Activated B cell treated with CpG ODN at 0.5 μM for 24 hours (primary cell): ENCODE measurements around the gene MYLIP. TPM values are rescaled to one million over a fixed set of nuclear protein-coding genes. Genes with fewer than 3 reads are reported as not detected.

Experiments
- ATAC-seq: fragments of 200-7000 bp; cut with Tn5 transposase; one replicate; pipeline ENCODE4 v1.10.0; 2021; ENCODE audit warnings: low read depth, mild to moderate bottlenecking, moderate library complexity
- CTCF ChIA-PET: fragments of 350-600 bp; sonication (Branson Sonifier 250); formaldehyde crosslinking; loops from one replicate; lab custom pipeline; 2021; ENCODE audit warnings: antibody characterized with exemption; lab: Charles Lee
- POLR2A ChIA-PET: fragments of 350-600 bp; sonication (Branson Sonifier 250); formaldehyde crosslinking; loops from one replicate; lab custom pipeline; 2021; ENCODE audit warnings: antibody characterized with exemption; lab: Charles Lee
- DNase-seq: peaks from one replicate; pipeline ENCODE4 v3.0.0; 2022
- H3K27ac Mint-ChIP-seq: one replicate; pipeline ENCODE4 v1.8.0; 2020; ENCODE audit warnings: mixed read lengths
- H3K27me3 Mint-ChIP-seq: one replicate; pipeline ENCODE4 v1.8.0; 2021; ENCODE audit warnings: mixed read lengths
- H3K36me3 Mint-ChIP-seq: one replicate; pipeline ENCODE4 v1.8.0; 2021; ENCODE audit warnings: low read depth, mixed read lengths
- H3K4me1 Mint-ChIP-seq: one replicate; pipeline ENCODE4 v1.8.0; 2021; ENCODE audit warnings: mixed read lengths
- H3K4me3 Mint-ChIP-seq: one replicate; pipeline ENCODE4 v1.8.0; 2020; ENCODE audit warnings: mild to moderate bottlenecking, mixed read lengths
- H3K9me3 Mint-ChIP-seq: one replicate; pipeline ENCODE4 v1.8.0; 2020; ENCODE audit warnings: mixed read lengths
- CTCF ChIP-seq: fragments of 200-600 bp; IDR thresholded peaks from one replicate; pipeline ENCODE4 v1.8.0; 2022; ENCODE audit warnings: antibody characterized with exemption, mild to moderate bottlenecking
- intact Hi-C: fragments of 100-400 bp; cut with micrococcal nuclease; formaldehyde crosslinking; loops from one replicate; pipeline ENCODE4 v1.15.1; 2024
- total RNA-seq: library from RNA; stranded (reverse); gene quantifications from 2 replicates; pipeline ENCODE4 v1.2.3, GENCODE V29; 2022

Gene MYLIP
- total RNA-seq, 1 donor from 2014 or later, result 10.3 TPM

- Mint-ChIP-seq H3K4me1 (no peaks in the 10 kb centered on the region), H3K4me3 (no peak overlapping the region), H3K27me3 (peaks cover 16% of the 10 kb centered on the region), H3K36me3 (no peaks in the 10 kb centered on the region), H3K9me3 (no peaks in the 10 kb centered on the region), H3K27ac (no peak overlapping the region)
- intact Hi-C loops, result no loop called here
- ChIA-PET CTCF (no interaction called here), POLR2A (no interaction called here)
- ATAC-seq (no peak), DNase-seq (no peak)
- TF ChIP-seq CTCF, result no peak
These were observed 38.0 kb upstream of the MYLIP start for GRCh38 chr6:16090920-16091319.

DNA sequence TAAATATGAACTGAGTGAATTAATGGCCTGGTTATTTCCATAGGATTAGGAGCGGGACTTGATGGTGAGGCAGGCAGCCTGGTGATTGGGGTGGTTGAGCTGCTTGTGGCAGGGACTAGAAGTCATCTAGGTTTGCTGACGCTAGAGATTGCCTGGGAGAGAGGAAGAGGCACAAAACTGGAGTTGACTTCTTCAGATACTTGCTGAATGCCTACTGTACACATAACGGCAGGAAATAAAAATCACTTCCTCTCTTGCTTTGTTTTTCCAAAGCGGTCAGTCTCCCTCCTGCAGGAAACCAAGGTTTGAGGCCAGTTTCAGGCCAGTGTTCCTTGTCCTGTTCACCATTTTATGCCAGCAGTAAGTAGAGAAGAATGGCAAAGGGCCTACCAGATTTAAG is 36.7 kb upstream of the MYLIP start:
- no peak for ATAC-seq
- POLR2A ChIA-PET, result no interaction called here
- DNase-seq, result no peak
- CTCF ChIA-PET, result no interaction called here
- Mint-ChIP-seq H3K36me3 (no peaks in the 10 kb centered on the region), H3K4me3 (no peak overlapping the region), H3K27ac (no peak overlapping the region), H3K27me3 (peaks cover 15% of the 10 kb centered on the region), H3K4me1 (no peaks in the 10 kb centered on the region), H3K9me3 (no peaks in the 10 kb centered on the region)
- intact Hi-C loops, result no loop called here
- no peak for TF ChIP-seq CTCF

DNA sequence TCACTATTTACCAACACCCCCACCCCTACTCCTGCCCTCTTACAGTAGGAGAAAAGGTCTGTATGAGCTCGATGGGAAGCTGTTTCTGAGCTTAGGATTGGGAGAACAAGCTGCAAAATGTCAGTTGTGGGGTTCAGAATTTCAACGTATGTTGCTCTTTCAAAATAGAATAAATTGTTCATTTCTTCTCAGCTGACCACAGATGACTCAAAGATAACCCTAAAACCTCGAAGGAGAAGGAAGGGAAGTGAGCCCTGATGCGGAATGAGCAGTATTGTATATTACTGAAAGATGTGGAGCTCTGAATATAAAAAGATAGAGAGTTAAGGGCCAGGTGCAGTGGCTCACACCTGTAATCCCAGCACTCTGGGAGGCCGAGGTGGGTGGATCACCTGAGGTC is 35.9 kb upstream of the MYLIP start:
- Mint-ChIP-seq H3K4me1 (no peaks in the 10 kb centered on the region), H3K9me3 (no peaks in the 10 kb centered on the region), H3K36me3 (no peaks in the 10 kb centered on the region), H3K4me3 (no peak overlapping the region), H3K27me3 (peaks cover 15% of the 10 kb centered on the region), H3K27ac (no peak overlapping the region)
- DNase-seq, result no peak
- ChIA-PET POLR2A (no interaction called here), CTCF (interaction anchor here (0.7 kb wide), 1 partner anchor 21 kb away, joined by 3 read pairs; no protein-coding TSS in a partner anchor)
- intact Hi-C loops, result no loop called here
- TF ChIP-seq CTCF, result no peak
- ATAC-seq, result no peak

- TF ChIP-seq CTCF, result no peak
- POLR2A ChIA-PET, result no interaction called here
These were observed 33.7 kb upstream of the MYLIP start for GRCh38 chr6:16095180-16095579.

GRCh38 chr6:16097382-16098171 is 31.3 kb upstream of the MYLIP start:
- intact Hi-C loops, result no loop called here
- Mint-ChIP-seq H3K4me3 (no peak overlapping the region), H3K36me3 (no peaks in the 10 kb centered on the region), H3K4me1 (no peaks in the 10 kb centered on the region), H3K9me3 (peaks cover 17% of the 10 kb centered on the region), H3K27me3 (peaks cover 3% of the 10 kb centered on the region), H3K27ac (no peak overlapping the region)
- TF ChIP-seq CTCF, result no peak
- CTCF ChIA-PET, result no interaction called here
- POLR2A ChIA-PET, result no interaction called here
- no peak for ATAC-seq
- no peak for DNase-seq

More at GRCh38 chr6:16095180-16095579, 33.7 kb upstream of the MYLIP start:
- intact Hi-C loops, result no loop called here
- Mint-ChIP-seq H3K4me1 (no peaks in the 10 kb centered on the region), H3K36me3 (no peaks in the 10 kb centered on the region), H3K27me3 (peaks cover 11% of the 10 kb centered on the region), H3K9me3 (peaks cover 4% of the 10 kb centered on the region), H3K4me3 (no peak overlapping the region), H3K27ac (no peak overlapping the region)
- no peak for DNase-seq
- CTCF ChIA-PET, result no interaction called here
- no peak for ATAC-seq
